Activated T-cell treated with anti-CD3 and anti-CD28 coated beads, Interleukin-2, amount 50 U/mL, for 1 hour (primary cell): ENCODE measurements around the gene ZFPM1.

Experiments
- DNase-seq: peaks from one replicate; pipeline ENCODE4 v3.0.0-alpha.2; 2020

The ZFPM1 gene

DNA sequence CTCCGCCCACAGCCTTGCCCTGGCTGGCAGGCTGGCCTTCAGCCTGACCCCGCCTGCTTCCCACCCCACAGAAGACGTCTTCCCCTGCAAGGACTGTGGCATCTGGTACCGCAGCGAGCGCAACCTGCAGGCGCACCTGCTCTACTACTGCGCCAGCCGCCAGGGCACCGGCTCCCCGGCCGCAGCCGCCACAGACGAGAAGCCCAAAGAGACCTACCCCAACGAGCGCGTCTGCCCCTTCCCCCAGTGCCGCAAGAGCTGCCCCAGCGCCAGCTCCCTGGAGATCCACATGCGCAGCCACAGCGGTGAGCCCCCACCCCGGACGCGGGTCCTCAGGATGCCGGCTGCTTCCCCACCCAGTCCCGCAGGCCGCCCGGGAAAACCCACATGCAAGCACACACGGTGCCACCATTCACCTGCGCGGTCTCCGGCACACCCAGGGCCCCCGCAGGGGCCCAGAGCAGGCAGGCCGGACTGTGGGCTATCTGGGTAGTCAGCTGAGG, 78.9 kb downstream of the ZFPM1 start:
- DNase-seq, result no peak

DNA sequence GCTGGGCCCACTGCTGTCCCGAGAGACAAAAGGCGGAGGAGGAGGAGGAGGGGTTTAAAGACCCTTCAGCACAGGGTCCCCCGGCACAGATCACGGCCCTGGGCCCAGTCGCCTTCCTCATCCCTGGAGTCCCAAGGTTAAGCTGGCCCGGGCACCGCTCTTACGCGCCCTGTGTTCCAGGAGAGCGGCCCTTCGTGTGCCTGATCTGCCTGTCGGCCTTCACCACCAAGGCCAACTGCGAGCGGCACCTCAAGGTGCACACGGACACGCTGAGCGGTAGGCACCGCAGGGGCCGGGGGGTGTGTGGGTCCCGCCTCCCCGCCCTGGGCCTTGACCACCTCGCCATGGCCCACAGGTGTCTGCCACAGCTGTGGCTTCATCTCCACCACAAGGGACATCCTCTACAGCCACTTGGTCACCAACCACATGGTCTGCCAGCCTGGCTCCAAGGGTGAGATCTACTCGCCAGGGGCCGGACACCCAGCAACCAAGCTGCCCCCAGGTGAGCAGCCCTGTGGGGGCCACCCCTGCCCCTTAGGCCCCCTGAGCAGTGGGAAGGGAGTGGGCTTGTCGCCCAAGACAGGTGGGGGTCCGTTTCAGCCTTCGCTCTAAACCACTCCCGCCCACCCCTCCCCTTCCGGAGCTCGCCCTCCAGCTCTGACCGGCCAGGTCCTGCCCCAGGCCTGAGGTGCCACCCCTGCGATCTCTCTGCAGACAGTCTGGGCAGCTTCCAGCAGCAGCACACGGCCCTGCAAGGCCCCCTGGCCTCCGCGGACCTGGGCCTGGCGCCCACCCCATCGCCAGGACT, 79.6 kb downstream of the ZFPM1 start:
- DNase-seq, result no peak

- no peak for DNase-seq
Observed at GRCh38 chr16:88533381-88533917, 80.4 kb downstream of the ZFPM1 start.

DNA sequence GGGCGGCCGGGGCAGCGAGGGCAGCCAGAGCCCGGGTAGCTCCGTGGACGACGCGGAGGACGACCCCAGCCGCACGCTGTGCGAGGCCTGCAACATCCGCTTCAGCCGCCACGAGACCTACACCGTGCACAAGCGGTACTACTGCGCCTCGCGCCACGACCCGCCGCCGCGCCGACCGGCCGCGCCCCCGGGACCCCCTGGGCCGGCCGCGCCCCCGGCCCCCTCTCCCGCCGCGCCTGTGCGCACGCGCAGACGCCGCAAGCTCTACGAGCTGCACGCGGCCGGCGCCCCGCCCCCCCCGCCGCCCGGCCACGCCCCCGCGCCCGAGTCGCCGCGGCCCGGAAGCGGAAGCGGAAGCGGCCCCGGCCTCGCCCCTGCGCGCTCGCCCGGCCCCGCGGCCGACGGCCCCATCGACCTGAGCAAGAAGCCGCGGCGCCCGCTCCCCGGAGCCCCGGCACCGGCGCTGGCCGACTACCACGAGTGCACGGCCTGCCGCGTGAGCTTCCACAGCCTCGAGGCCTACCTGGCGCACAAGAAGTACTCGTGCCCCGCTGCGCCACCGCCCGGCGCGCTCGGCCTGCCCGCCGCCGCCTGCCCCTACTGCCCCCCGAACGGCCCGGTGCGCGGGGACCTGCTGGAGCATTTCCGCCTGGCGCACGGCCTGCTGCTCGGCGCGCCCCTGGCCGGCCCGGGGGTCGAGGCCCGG, 81.0 kb downstream of the ZFPM1 start:
- peak; percentile 88 for DNase-seq

DNA sequence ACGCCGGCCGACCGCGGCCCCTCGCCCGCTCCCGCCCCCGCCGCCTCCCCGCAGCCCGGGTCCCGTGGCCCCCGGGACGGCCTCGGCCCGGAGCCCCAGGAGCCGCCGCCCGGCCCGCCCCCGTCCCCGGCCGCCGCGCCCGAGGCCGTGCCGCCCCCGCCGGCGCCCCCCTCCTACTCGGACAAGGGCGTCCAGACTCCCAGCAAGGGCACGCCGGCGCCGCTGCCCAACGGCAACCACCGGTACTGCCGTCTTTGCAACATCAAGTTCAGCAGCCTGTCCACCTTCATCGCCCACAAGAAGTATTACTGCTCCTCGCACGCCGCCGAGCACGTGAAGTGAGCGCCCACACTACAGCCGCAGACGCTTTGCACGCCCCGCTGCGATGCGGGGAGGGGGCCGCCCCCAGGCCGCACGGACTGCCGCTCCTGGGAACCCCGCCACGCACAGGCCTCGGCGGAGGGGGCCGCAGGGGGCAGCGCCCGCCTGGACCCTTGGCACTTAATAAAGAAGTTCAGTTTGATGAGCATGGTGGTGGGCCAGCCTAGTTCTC, 81.6 kb downstream of the ZFPM1 start:
- peak; percentile 57 for DNase-seq

DNA sequence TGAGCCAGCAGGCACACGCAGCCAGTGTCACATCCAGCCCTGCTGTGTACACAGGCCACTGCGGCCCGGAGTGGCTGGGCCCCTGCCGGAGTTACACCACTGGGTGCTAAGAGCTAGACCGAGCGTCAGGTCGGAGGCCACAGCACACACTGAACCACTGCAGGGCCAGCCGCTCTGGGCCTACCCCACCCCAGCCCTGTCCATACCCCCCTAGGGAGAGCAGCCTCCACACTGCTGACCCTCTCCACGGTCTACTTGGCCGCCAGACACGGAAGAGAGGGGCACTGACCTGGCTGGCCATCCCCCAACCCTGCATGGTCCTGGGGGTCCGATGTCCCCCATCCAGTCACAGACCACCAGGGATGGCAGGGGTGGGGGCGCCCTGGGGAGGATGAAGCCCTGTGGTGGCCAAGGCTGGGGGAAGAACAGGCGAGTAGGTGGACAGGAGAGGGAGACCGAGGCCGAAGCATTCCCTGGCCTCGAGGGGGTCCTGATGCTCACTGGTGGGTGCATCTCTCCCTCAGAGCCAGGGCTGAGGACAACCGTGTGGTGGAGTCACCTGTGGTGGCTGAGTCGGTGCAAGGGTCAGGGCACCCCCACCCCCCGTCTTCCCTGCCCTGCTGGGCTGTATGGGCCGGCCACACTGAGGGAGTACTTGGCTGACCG, 82.2 kb downstream of the ZFPM1 start:
- DNase-seq, result no peak

GRCh38 chr16:88535857-88536222, 82.8 kb downstream of the ZFPM1 start:
- DNase-seq, result no peak

- DNase-seq, result no peak
Observed at GRCh38 chr16:88536510-88536909, 83.4 kb downstream of the ZFPM1 start.

- no peak for DNase-seq
Observed at GRCh38 chr16:88536971-88537751, 84.1 kb downstream of the ZFPM1 start.

DNA sequence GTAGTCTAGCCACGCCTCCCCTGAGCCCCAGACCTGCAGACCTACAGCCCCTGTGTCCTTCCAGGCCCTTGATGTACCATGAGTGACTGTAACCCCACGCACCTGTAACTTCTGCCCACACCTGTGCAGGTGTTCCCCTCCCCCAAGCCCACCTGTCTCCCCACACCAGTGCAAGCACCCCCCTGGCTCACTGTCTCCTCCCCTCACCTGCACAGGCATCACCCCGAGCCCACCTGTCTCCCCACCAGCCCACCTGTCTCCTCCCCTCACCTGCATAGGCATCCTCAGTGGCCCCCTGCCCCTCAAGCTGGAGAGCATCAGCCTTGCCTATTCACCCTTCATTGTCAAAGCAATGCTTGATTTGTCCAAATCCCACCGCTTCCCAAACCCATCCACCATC, 84.8 kb downstream of the ZFPM1 start:
- no peak for DNase-seq

GRCh38 chr16:88538366-88539060, 85.4 kb downstream of the ZFPM1 start:
- DNase-seq, result no peak

DNA sequence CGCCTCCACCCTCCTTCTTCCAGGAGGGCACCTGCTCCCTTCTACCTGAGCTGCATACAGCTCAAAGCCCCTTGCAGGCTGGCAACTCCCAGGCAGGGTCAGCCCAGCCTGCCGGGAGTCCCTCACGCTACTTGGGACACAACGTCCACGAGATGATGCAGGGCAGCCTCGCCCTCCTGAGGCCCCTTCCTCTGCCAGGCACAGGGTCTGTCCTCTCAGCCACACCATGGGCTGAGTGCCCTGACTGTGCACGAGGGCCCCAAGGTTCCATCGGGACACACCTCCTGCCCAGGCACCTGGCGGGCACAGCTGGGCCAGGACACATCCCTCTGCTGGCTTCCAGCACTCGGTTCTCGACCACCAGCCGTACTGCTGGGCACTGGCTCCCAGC, 86.2 kb downstream of the ZFPM1 start:
- no peak for DNase-seq

DNA sequence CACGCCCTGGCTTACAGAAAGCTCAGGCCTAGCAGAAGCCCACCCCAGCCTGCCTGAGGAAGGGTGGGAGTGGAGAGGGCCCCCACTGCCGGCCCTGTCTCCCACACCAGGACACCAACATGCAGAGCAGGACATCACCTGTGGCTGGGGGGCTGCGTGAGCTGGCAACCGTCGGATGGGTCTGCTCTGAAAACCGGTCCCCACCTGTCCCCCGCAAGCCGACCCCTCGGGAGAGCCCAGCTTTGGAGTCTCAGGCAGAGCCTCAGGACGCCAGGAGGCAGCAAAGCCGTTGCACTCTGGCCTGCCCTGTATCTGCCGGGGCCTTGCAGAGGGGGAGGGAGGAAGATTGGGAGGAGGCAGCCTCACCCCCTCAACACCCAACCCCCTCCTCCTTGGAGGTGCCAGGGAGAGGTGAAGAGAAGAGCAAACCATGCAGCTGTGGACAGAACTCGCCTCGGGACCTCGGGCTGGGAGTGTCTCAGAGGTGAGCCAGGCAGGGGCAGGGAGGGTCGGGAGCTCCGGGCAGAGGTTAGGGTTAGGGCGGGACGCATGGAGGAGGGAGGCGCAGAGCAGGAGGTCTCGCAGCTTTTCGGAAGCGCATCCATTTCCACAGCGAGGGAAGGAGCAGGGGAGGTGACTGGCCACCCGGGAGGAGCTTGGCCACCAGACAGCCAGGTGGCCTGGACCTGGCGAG, 86.7 kb downstream of the ZFPM1 start:
- no peak for DNase-seq

GRCh38 chr16:88540346-88540977, 87.4 kb downstream of the ZFPM1 start:
- DNase-seq, result no peak

DNA sequence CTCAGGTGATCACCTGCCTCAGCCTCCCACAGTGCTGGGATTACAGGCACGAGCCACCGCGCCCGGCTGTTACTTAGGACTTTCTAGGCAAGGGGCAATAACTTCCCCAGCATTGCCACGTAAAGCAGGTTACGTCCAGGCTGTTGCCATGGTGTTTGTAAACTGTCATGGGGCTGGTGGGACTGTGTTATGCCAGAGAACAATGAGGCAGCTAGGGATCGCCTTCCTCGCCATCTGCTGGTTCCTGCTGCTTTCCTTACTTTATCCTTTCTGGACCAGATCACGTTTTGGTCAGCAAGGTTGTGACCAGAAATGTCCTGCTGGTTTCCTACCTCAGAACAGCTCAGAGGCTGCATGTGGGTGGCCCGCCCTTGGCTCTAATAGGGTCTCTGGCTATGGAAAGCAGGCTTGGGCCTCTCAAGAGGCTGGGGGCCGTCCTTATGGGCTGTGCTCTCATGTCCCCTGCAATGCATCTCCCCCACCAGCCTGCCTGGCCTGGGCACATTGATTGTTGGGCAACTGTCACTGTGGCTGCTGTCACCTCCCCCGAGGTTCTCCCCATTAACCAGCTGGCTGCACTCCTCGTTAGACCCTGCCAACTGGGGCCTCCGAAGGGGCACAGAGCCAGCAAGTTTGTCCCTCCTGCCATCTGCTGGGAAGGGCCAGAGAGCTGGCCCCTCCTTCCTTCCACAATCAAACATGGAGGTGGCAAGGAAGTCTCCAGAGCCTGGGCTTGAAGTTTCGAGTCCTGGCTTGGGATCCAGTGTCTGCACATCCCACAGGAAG, 88.9 kb downstream of the ZFPM1 start:
- DNase-seq, result no peak

DNA sequence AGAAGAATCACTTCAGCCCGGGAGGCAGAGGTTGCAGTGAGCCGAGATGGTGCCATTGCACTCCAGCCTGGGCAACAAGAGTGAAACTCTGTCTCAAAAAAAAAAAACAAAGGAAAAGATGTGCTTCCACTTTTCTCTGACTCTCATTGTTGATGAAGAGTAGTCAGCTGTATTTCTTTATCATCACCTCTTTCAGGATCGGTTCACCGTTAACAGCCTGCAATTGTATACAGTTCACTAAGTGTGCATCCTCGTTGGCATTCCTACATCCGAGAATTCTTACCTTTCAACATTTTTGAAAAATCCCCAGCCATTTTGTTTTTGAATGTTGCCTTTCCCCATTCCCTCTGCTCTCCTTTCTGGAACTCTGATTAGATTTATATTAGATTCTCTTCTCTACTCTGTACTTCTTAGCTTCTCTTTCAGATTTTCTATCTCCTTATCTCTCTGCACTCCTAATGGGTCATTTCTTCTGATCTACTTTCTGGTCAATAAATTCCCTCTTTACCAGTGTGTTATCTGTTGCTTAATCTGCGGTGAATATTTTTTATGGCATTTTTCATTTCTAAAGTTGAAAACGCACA, 90.2 kb downstream of the ZFPM1 start:
- DNase-seq, result no peak

DNA sequence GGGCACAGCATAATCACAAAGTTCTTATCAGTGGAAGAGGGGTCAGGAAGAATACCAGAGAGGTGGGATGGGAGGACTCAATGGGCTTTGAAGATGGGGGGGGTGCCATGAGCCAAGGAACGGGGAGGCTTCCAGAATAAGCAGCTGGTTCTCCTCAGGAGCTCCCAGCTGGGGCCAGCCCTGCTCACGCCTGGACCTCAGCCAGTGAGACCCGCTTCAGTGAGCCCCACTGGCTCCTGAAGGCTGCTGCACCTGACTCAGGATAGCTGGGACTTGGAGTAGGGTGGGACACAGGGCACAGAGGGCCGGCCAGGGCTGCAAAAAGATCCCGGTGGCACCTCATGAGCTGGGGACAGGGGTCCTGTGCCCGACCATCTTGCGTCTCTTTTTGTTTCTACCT, 92.7 kb downstream of the ZFPM1 start:
- no peak for DNase-seq

- no peak for DNase-seq
Observed at GRCh38 chr16:88548131-88548874, 95.2 kb downstream of the ZFPM1 start.

DNA sequence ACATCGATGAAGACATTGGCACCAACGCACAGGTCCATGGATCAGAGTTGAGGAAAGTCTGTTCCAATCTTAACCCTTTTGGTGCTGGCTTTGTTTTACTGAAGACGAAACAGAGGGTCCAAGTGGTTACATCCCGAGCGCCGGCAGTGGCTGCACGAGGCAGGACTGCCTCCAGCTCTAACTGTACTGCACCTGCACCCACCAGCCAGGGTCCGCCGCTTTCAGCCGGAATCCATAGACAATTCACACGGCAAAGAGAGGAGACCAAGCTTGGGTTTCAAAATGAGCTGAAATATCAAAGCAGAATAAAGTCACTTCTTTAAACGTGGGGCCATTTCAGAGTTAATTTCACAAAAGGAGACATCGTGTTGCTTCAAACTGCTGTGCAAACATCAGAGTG, 95.9 kb downstream of the ZFPM1 start:
- DNase-seq, result no peak
